ENCODE results near the gene THUMPD3. TPM values are rescaled to one million over a fixed set of nuclear protein-coding genes. Genes with fewer than 3 reads are reported as not detected.
A peak's percentile ranks its signal among the peaks of the same experiment; 100 is the strongest.

THUMPD3 gene
- total RNA-seq, 1 donor from 2014 or later, result 27.4 TPM

- Mint-ChIP-seq H3K36me3 (ENCODE audit: low read depth, unreplicated experiment) (peaks cover 6% of the 10 kb centered on the region), H3K27ac (ENCODE audit: unreplicated experiment) (peak overlapping the region; percentile 93), H3K27me3 (ENCODE audit: unreplicated experiment) (peaks cover 4% of the 10 kb centered on the region), H3K4me1 (ENCODE audit: unreplicated experiment) (peaks cover 21% of the 10 kb centered on the region), H3K4me3 (ENCODE audit: unreplicated experiment) (peak overlapping the region; percentile 70), H3K9me3 (ENCODE audit: unreplicated experiment) (no peaks in the 10 kb centered on the region)
- TF ChIP-seq CTCF (IDR thresholded peaks at IDR 0.05; ENCODE audit: unreplicated experiment), result peak; percentile 69
- peak; percentile 65 for DNase-seq (ENCODE audit: low spot score)
These were observed 9.7 kb upstream of the THUMPD3 start for GRCh38 chr3:9352917-9353752.

- peak overlapping the region; percentile 77 for H3K27ac Mint-ChIP-seq (ENCODE audit: unreplicated experiment)
- H3K36me3 Mint-ChIP-seq (ENCODE audit: low read depth, unreplicated experiment), result peaks cover 4% of the 10 kb centered on the region
- H3K27me3 Mint-ChIP-seq (ENCODE audit: unreplicated experiment), result peaks cover 16% of the 10 kb centered on the region
- TF ChIP-seq CTCF (IDR thresholded peaks at IDR 0.05; ENCODE audit: unreplicated experiment), result no peak
- peaks cover 10% of the 10 kb centered on the region for H3K4me1 Mint-ChIP-seq (ENCODE audit: unreplicated experiment)
- H3K4me3 Mint-ChIP-seq (ENCODE audit: unreplicated experiment), result peak overlapping the region; percentile 21
- DNase-seq (ENCODE audit: low spot score), result no peak
- H3K9me3 Mint-ChIP-seq (ENCODE audit: unreplicated experiment), result no peaks in the 10 kb centered on the region
These were observed 1.0 kb upstream of the THUMPD3 start for GRCh38 chr3:9361691-9362388.

GRCh38 chr3:9369508-9369907 is 6.7 kb downstream of the THUMPD3 start:
- H3K27me3 Mint-ChIP-seq (ENCODE audit: unreplicated experiment), result no peaks in the 10 kb centered on the region
- TF ChIP-seq CTCF (IDR thresholded peaks at IDR 0.05; ENCODE audit: unreplicated experiment), result no peak
- no peak for DNase-seq (ENCODE audit: low spot score)
- H3K9me3 Mint-ChIP-seq (ENCODE audit: unreplicated experiment), result no peaks in the 10 kb centered on the region
- H3K36me3 Mint-ChIP-seq (ENCODE audit: low read depth, unreplicated experiment), result peaks cover 12% of the 10 kb centered on the region
- no peak overlapping the region for H3K27ac Mint-ChIP-seq (ENCODE audit: unreplicated experiment)
- H3K4me1 Mint-ChIP-seq (ENCODE audit: unreplicated experiment), result no peaks in the 10 kb centered on the region
- no peak overlapping the region for H3K4me3 Mint-ChIP-seq (ENCODE audit: unreplicated experiment)

GRCh38 chr3:9373465-9373864 is 10.6 kb downstream of the THUMPD3 start:
- no peaks in the 10 kb centered on the region for H3K9me3 Mint-ChIP-seq (ENCODE audit: unreplicated experiment)
- no peak overlapping the region for H3K27ac Mint-ChIP-seq (ENCODE audit: unreplicated experiment)
- TF ChIP-seq CTCF (IDR thresholded peaks at IDR 0.05; ENCODE audit: unreplicated experiment), result no peak
- H3K4me3 Mint-ChIP-seq (ENCODE audit: unreplicated experiment), result no peak overlapping the region
- H3K36me3 Mint-ChIP-seq (ENCODE audit: low read depth, unreplicated experiment), result peaks cover 23% of the 10 kb centered on the region
- H3K4me1 Mint-ChIP-seq (ENCODE audit: unreplicated experiment), result no peaks in the 10 kb centered on the region
- DNase-seq (ENCODE audit: low spot score), result no peak
- no peaks in the 10 kb centered on the region for H3K27me3 Mint-ChIP-seq (ENCODE audit: unreplicated experiment)

- TF ChIP-seq CTCF (IDR thresholded peaks at IDR 0.05; ENCODE audit: unreplicated experiment), result no peak
- no peak overlapping the region for H3K4me3 Mint-ChIP-seq (ENCODE audit: unreplicated experiment)
- H3K27me3 Mint-ChIP-seq (ENCODE audit: unreplicated experiment), result peaks cover 3% of the 10 kb centered on the region
- H3K36me3 Mint-ChIP-seq (ENCODE audit: low read depth, unreplicated experiment), result peaks cover 17% of the 10 kb centered on the region
- H3K4me1 Mint-ChIP-seq (ENCODE audit: unreplicated experiment), result no peaks in the 10 kb centered on the region
- no peaks in the 10 kb centered on the region for H3K9me3 Mint-ChIP-seq (ENCODE audit: unreplicated experiment)
- H3K27ac Mint-ChIP-seq (ENCODE audit: unreplicated experiment), result no peak overlapping the region
- no peak for DNase-seq (ENCODE audit: low spot score)
These were observed 15.1 kb downstream of the THUMPD3 start for GRCh38 chr3:9377981-9378380.

All from endothelial cell (in vitro differentiated cells).